Sigmoid colon (tissue), 7 donors: ENCODE measurements around the gene OSBP2. TPM values are rescaled to one million over a fixed set of nuclear protein-coding genes. Genes with fewer than 3 reads are reported as not detected.
A peak's percentile ranks its signal among the peaks of the same experiment; 100 is the strongest.

Experiments used
- DNase-seq: peaks from one replicate; pipeline ENCODE4 v3.0.0-alpha.2; 2019
- H3K27ac ChIP-seq, 4 donors: fragments of 200-600 bp; sonication (generic); one replicate each; pipeline ENCODE4 v1.5.1; 2016 to 2019; ENCODE audit warnings: mild to moderate bottlenecking in 1 of 4
- H3K27me3 ChIP-seq, 3 donors: fragments of 200-600 bp; sonication (generic); one replicate each; pipeline ENCODE4 v1.5.1; 2019; ENCODE audit warnings: mild to moderate bottlenecking in 1 of 3
- H3K36me3 ChIP-seq, 4 donors: fragments of 200-600 bp; sonication (generic); one replicate each; pipeline ENCODE4 v1.5.1; 2016 to 2019
- H3K4me1 ChIP-seq, 4 donors: fragments of 200-600 bp; sonication (generic); one replicate each; pipeline ENCODE4 v1.5.1; 2017 to 2019
- H3K4me3 ChIP-seq, 4 donors: fragments of 200-600 bp; sonication (generic); one replicate each; pipeline ENCODE4 v1.5.1; 2017 to 2019; ENCODE audit warnings: mild to moderate bottlenecking in 2 of 4, moderate library complexity in 1 of 4
- H3K9me3 ChIP-seq, 4 donors: fragments of 200-600 bp in 3 of 4; sonication (generic) in 3 of 4; one replicate each; pipeline versions ENCODE4 v1.5.1 to v1.6.1; 2013 to 2019
- CTCF ChIP-seq, 4 experiments: fragments of 450-650 bp in 3 of 4; fragments of 200-600 bp in 1 of 4; IDR thresholded peaks; one replicate each; pipeline ENCODE4 v1.5.1; 2016 to 2019; ENCODE audit warnings: antibody characterized with exemption in 4 of 4, mild to moderate bottlenecking in 3 of 4, moderate library complexity in 2 of 4
- EP300 ChIP-seq, 4 donors: sonication (generic); formaldehyde crosslinking; IDR thresholded peaks; one replicate each; pipeline ENCODE4 v1.6.1; 2017; ENCODE audit warnings: antibody characterized with exemption in 4 of 4
- POLR2A ChIP-seq, 2 donors: fragments of 450-650 bp; IDR thresholded peaks; one replicate each; pipeline ENCODE4 v1.6.1; 2016; ENCODE audit warnings: antibody characterized with exemption in 2 of 2, mild to moderate bottlenecking in 2 of 2, moderate library complexity in 2 of 2
- POLR2AphosphoS5 ChIP-seq, 4 donors: sonication (generic); formaldehyde crosslinking; IDR thresholded peaks; one replicate each; pipeline ENCODE4 v1.6.1; 2017; ENCODE audit warnings: antibody characterized with exemption in 4 of 4
- WGBS, 2 donors: extraction: QIAGEN DNeasy Blood & Tissue Kit; methylation state at CpG; one replicate each; pipeline ENCODE4 v1.1.7; 2013; 5-methylcytosine and 5-hydroxymethylcytosine counted together
- intact Hi-C: fragments of 100-400 bp; cut with DNase I; formaldehyde crosslinking; loops from one replicate; pipeline ENCODE4 v1.15.1; 2023
- polyA plus RNA-seq, 3 donors: library from polyadenylated mRNA; stranded (reverse); fragments of 200-250 nt; gene quantifications; one replicate each; pipeline ENCODE4 v1.2.3, GENCODE V29; 2013
- total RNA-seq, 4 donors: library from RNA; depleted of rRNA; stranded (reverse); fragments of >200 nt; gene quantifications; one replicate each; pipeline ENCODE4 v1.1.0, GENCODE V29; 2016
- donor health status: healthy with polysubstance abuse.
- donor health status: Bipolar disorder and iron deficiency.
- donor health status: healthy.

The OSBP2 gene
- total and polyA plus RNA-seq, 7 donors: 1.2 to 3.0 (median 1.6) TPM

- no peak for TF ChIP-seq EP300 (IDR thresholded peaks at IDR 0.05)
- peak in 1 of 4 donors; percentile 10 for TF ChIP-seq POLR2AphosphoS5 (IDR thresholded peaks at IDR 0.05)
- no peak for TF ChIP-seq CTCF (IDR thresholded peaks at IDR 0.05)
- TF ChIP-seq POLR2A (IDR thresholded peaks at IDR 0.05): no peak
- H3K27me3 ChIP-seq: no peaks in the 10 kb centered on the region
- intact Hi-C loops: loop anchor here (1.0 to 5.0 kb wide), 3 partner anchors 90 to 202 kb away; no protein-coding TSS in a partner anchor
- no peak overlapping the region for H3K4me3 ChIP-seq
- peak overlapping the region; percentile 48 to 74 (median 64) for H3K27ac ChIP-seq
- peaks cover 34 to 83% (median 47%) of the 10 kb centered on the region in 4 donors for H3K36me3 ChIP-seq
- no peak for DNase-seq
- peaks cover 0 to 24% (median 22%) of the 10 kb centered on the region in 4 donors for H3K4me1 ChIP-seq
- H3K9me3 ChIP-seq: no peaks in the 10 kb centered on the region
- 35 to 60% methylated on average over 5 of the region's 5 CpGs for WGBS, 2 donors
Measured at GRCh38 chr22:30947173-30947815, 252.6 kb downstream of the OSBP2 start.

- TF ChIP-seq EP300 (IDR thresholded peaks at IDR 0.05) (no peak), POLR2AphosphoS5 (IDR thresholded peaks at IDR 0.05) (peak in 1 of 4 donors; percentile 24), CTCF (IDR thresholded peaks at IDR 0.05) (peak; percentile 59 to 85 (median 74))
- H3K36me3 ChIP-seq: peaks cover 28 to 77% (median 43%) of the 10 kb centered on the region in 4 donors
- intact Hi-C loops: loop anchor here (1.0 to 5.0 kb wide), 4 partner anchors 19 to 201 kb away; no protein-coding TSS in a partner anchor
- no peaks in the 10 kb centered on the region for H3K9me3 ChIP-seq
- DNase-seq: no peak
- no peaks in the 10 kb centered on the region for H3K27me3 ChIP-seq
- no peak overlapping the region for H3K4me3 ChIP-seq
- 42 to 53% methylated on average over 2 of the region's 2 CpGs for WGBS, 2 donors
- peak overlapping the region; percentile 55 to 74 (median 64) for H3K27ac ChIP-seq
- peaks cover 0 to 26% (median 22%) of the 10 kb centered on the region in 4 donors for H3K4me1 ChIP-seq
Measured at GRCh38 chr22:30947816-30948454, 253.3 kb downstream of the OSBP2 start.

DNA sequence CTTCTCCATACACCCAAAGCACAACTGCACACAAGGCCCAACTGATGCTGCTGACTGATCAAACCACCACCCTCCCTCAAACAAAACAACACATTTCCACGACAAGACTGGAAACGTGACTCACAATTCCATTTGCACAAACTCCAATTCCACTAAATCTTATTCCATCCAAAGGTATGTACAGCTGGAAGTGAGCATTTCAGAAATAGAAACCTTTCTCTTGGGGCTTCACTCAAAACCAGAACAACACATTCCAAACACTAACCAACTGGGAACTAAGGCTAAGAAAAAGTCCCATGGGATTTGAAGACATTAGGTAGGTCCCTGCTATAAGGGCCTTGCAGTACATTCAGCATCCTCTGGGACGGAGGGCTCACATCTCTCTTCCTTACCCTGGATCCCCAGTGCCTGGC, 254.3 kb downstream of the OSBP2 start:
- peaks cover 19 to 74% (median 37%) of the 10 kb centered on the region in 4 donors for H3K36me3 ChIP-seq
- peak overlapping the region in 2 of 4 donors; percentile 66 to 74 for H3K27ac ChIP-seq
- H3K9me3 ChIP-seq: no peaks in the 10 kb centered on the region
- no peak for TF ChIP-seq POLR2A (IDR thresholded peaks at IDR 0.05)
- TF ChIP-seq EP300 (IDR thresholded peaks at IDR 0.05): no peak
- TF ChIP-seq CTCF (IDR thresholded peaks at IDR 0.05): no peak
- no peak for TF ChIP-seq POLR2AphosphoS5 (IDR thresholded peaks at IDR 0.05)
- WGBS, 2 donors: 69 to 84% methylated on average over 3 of the region's 3 CpGs
- H3K4me3 ChIP-seq: no peak overlapping the region
- intact Hi-C loops: loop anchor here (2.0 to 5.0 kb wide), 2 partner anchors 18 to 88 kb away; no protein-coding TSS in a partner anchor
- H3K4me1 ChIP-seq: peaks cover 0 to 26% (median 22%) of the 10 kb centered on the region in 4 donors
- H3K27me3 ChIP-seq: no peaks in the 10 kb centered on the region
- DNase-seq: no peak

GRCh38 chr22:30949934-30950660, 255.4 kb downstream of the OSBP2 start:
- no peak for TF ChIP-seq POLR2A (IDR thresholded peaks at IDR 0.05)
- no peak for DNase-seq
- Histone ChIP-seq H3K4me3 (no peak overlapping the region), H3K27me3 (no peaks in the 10 kb centered on the region), H3K27ac (no peak overlapping the region), H3K9me3 (no peaks in the 10 kb centered on the region), H3K4me1 (peaks cover 0 to 26% (median 22%) of the 10 kb centered on the region in 4 donors), H3K36me3 (peaks cover 19 to 71% (median 32%) of the 10 kb centered on the region in 4 donors)
- WGBS, 2 donors: 83 to 86% methylated on average over 7 of the region's 7 CpGs
- intact Hi-C loops: loop anchor here (2.0 to 5.0 kb wide), 2 partner anchors 17 to 87 kb away; no protein-coding TSS in a partner anchor
